Large intestine (tissue), 12 donors: Measurements from ENCODE around the gene CSTF2T. TPM values are rescaled to one million over a fixed set of nuclear protein-coding genes. Genes with fewer than 3 reads are reported as not detected.

Experiments
- DNase-seq, 2 donors: peaks; one replicate each; pipeline versions ENCODE4 v3.0.0 to v3.0.0-alpha.2; 2013
- H3K27ac ChIP-seq: one replicate; pipeline ENCODE4 v1.5.1; 2013; ENCODE audit warnings: low read length
- H3K27me3 ChIP-seq: 2 replicates; pipeline ENCODE4 v1.6.1; 2013; ENCODE audit warnings: low read length; ENCODE audit not compliant: control insufficient read depth, insufficient read depth
- H3K36me3 ChIP-seq: 2 replicates; pipeline ENCODE4 v1.6.1; 2013; ENCODE audit warnings: low read length; ENCODE audit not compliant: control insufficient read depth, insufficient read depth
- H3K4me1 ChIP-seq: one replicate; pipeline ENCODE4 v1.6.1; 2013; ENCODE audit warnings: low read length; ENCODE audit not compliant: control insufficient read depth, insufficient read depth
- H3K4me3 ChIP-seq: one replicate; pipeline ENCODE4 v1.5.1; 2013; ENCODE audit warnings: low read length
- H3K9me3 ChIP-seq: one replicate; pipeline ENCODE4 v1.6.1; 2013; ENCODE audit warnings: mild to moderate bottlenecking, low read depth, low read length, moderate library complexity; ENCODE audit not compliant: control insufficient read depth
- WGBS: methylation state at CpG from one replicate; pipeline ENCODE4 v1.1.5; 2013; ENCODE audit warnings: low lambda C conversion rate; ENCODE audit not compliant: insufficient coverage; 5-methylcytosine and 5-hydroxymethylcytosine counted together
- long read RNA-seq, 11 donors: transcript quantifications; one replicate each; lab custom pipeline, GENCODE V29; 2026
- polyA plus RNA-seq: library from polyadenylated mRNA; unstranded; fragments of 120-200 nt; gene quantifications from one replicate; pipeline ENCODE4 v1.2.1, GENCODE V29; 2013

Gene CSTF2T
- 24.4 TPM for polyA plus RNA-seq
- long read RNA-seq, donor 1, full-length matches to known transcripts: 18 of 18 reads
- long read RNA-seq, donor 1, partial matches to known transcripts: 0 of 18 reads
- long read RNA-seq, donor 1, other reads (novel, unspliced or antisense): 0 of 18 reads
- long read RNA-seq, donor 2, full-length matches to known transcripts: 45 of 45 reads
- long read RNA-seq, donor 2, partial matches to known transcripts: 0 of 45 reads
- long read RNA-seq, donor 2, other reads (novel, unspliced or antisense): 0 of 45 reads
- long read RNA-seq, donor 3: 0 reads
- long read RNA-seq, donor 4, full-length matches to known transcripts: 1 of 1 reads
- long read RNA-seq, donor 4, partial matches to known transcripts: 0 of 1 reads
- long read RNA-seq, donor 4, other reads (novel, unspliced or antisense): 0 of 1 reads
- long read RNA-seq, donor 5, full-length matches to known transcripts: 29 of 29 reads
- long read RNA-seq, donor 5, partial matches to known transcripts: 0 of 29 reads
- long read RNA-seq, donor 5, other reads (novel, unspliced or antisense): 0 of 29 reads
- long read RNA-seq, donor 6, full-length matches to known transcripts: 46 of 46 reads
- long read RNA-seq, donor 6, partial matches to known transcripts: 0 of 46 reads
- long read RNA-seq, donor 6, other reads (novel, unspliced or antisense): 0 of 46 reads
- long read RNA-seq, donor 7, full-length matches to known transcripts: 26 of 26 reads
- long read RNA-seq, donor 7, partial matches to known transcripts: 0 of 26 reads
- long read RNA-seq, donor 7, other reads (novel, unspliced or antisense): 0 of 26 reads
- long read RNA-seq, donor 8, full-length matches to known transcripts: 40 of 40 reads
- long read RNA-seq, donor 8, partial matches to known transcripts: 0 of 40 reads
- long read RNA-seq, donor 8, other reads (novel, unspliced or antisense): 0 of 40 reads
- long read RNA-seq, donor 9, full-length matches to known transcripts: 40 of 40 reads
- long read RNA-seq, donor 9, partial matches to known transcripts: 0 of 40 reads
- long read RNA-seq, donor 9, other reads (novel, unspliced or antisense): 0 of 40 reads
- long read RNA-seq, donor 10, full-length matches to known transcripts: 40 of 40 reads
- long read RNA-seq, donor 10, partial matches to known transcripts: 0 of 40 reads
- long read RNA-seq, donor 10, other reads (novel, unspliced or antisense): 0 of 40 reads
- long read RNA-seq, donor 11, full-length matches to known transcripts: 26 of 26 reads
- long read RNA-seq, donor 11, partial matches to known transcripts: 0 of 26 reads
- long read RNA-seq, donor 11, other reads (novel, unspliced or antisense): 0 of 26 reads

DNA sequence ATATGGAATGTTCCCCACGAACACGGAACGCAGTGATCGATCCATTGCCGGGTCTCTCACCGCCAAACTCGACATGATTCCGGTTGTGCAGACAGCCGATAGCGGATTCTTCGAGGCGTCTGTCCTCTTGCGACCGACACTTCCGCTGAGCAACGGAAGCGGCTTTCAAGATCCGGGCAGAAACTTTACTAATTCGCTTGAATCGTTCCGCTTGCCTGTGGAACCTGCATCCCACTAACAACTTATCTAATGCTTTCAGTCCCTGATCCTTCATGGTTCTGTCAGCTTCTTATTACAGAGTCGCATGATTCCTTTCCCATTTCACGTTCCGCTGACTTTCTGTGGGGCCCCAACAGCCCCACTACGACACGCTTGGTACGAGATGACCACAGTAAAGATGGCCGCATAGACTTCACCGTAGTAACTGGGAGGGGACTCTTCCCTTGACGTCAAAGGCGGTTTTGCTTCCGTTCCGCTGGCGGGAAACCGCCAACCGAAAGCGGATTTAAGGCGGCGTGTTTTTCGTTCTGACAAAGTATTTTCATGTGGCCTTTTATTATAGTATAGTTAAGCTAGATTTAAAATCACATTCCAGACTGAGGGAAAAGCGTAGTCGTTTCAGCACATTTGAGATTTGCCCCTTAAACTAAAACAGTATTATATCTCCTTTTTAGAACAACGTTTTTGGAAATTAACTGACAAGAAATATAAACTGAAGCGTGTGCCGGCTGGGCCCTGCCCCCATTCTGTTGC, at the start of gene CSTF2T:
Gene CSTF2T (minus strand): TSS at position 121 of the 753 bp plus-strand sequence. CDS start 46 bp downstream, at position 75.
- DNase-seq: peak; percentile 91 to 95
- Histone ChIP-seq H3K4me1 (peaks cover 15% of the 10 kb centered on the region), H3K27ac (peak within 1 kb of the TSS; percentile 90), H3K4me3 (peak within 1 kb of the TSS; percentile 91), H3K9me3 (no peaks in the 10 kb centered on the region), H3K27me3 (no peaks in the 10 kb centered on the region), H3K36me3 (peaks cover 8% of the 10 kb centered on the region)
- WGBS: no CpG with 5 or more reads among the region's 45 CpGs

- no peaks in the 10 kb centered on the region for H3K36me3 ChIP-seq
- no peak for DNase-seq
- H3K27me3 ChIP-seq: no peaks in the 10 kb centered on the region
- no peaks in the 10 kb centered on the region for H3K4me1 ChIP-seq
- H3K9me3 ChIP-seq: no peaks in the 10 kb centered on the region
- no CpG with 5 or more reads among the region's 1 CpG for WGBS
- H3K4me3 ChIP-seq: no peak overlapping the region
- H3K27ac ChIP-seq: no peak overlapping the region
Measured at GRCh38 chr10:51748959-51749358, 49.6 kb upstream of the CSTF2T start.

GRCh38 chr10:51747216-51747615, 47.8 kb upstream of the CSTF2T start:
- no peak overlapping the region for H3K4me3 ChIP-seq
- no peak for DNase-seq
- WGBS: 100% methylated on average over 1 of the region's 1 CpG
- no peaks in the 10 kb centered on the region for H3K36me3 ChIP-seq
- H3K27me3 ChIP-seq: no peaks in the 10 kb centered on the region
- no peaks in the 10 kb centered on the region for H3K4me1 ChIP-seq
- no peaks in the 10 kb centered on the region for H3K9me3 ChIP-seq
- no peak overlapping the region for H3K27ac ChIP-seq

- H3K4me1 ChIP-seq: no peaks in the 10 kb centered on the region
- no peaks in the 10 kb centered on the region for H3K9me3 ChIP-seq
- no peaks in the 10 kb centered on the region for H3K27me3 ChIP-seq
- no peak overlapping the region for H3K27ac ChIP-seq
- no peaks in the 10 kb centered on the region for H3K36me3 ChIP-seq
- no CpG with 5 or more reads among the region's 2 CpGs for WGBS
- no peak for DNase-seq
- no peak overlapping the region for H3K4me3 ChIP-seq
Measured at GRCh38 chr10:51745397-51745796, 46.0 kb upstream of the CSTF2T start.

- no peaks in the 10 kb centered on the region for H3K27me3 ChIP-seq
- WGBS: no CpG with 5 or more reads among the region's 6 CpGs
- H3K9me3 ChIP-seq: no peaks in the 10 kb centered on the region
- no peak for DNase-seq
- H3K4me1 ChIP-seq: no peaks in the 10 kb centered on the region
- H3K36me3 ChIP-seq: no peaks in the 10 kb centered on the region
- no peak overlapping the region for H3K4me3 ChIP-seq
- H3K27ac ChIP-seq: no peak overlapping the region
Measured at GRCh38 chr10:51744235-51745000, 45.0 kb upstream of the CSTF2T start.

DNA sequence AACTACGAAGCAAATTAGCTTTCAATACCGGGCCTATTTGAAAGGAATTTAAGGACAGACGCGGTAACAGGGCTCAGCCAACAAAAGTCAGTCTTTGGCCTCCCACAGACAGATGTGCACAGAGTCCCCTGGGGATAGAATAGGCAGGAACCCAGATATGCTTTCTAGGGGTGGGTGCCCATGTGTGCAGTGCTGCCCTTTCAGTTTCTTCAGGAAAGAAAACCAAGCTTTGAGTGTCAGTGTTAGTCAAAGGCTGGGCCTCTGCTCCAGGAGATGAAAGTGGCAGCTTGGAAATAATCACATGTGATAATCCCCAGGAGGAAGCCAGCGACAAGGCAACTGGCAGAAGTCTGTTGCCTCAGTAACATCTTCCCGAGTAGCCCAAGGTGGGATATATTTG, 43.8 kb upstream of the CSTF2T start:
- no peaks in the 10 kb centered on the region for H3K4me1 ChIP-seq
- peak in 1 of 2 donors; percentile 17 for DNase-seq
- no peak overlapping the region for H3K4me3 ChIP-seq
- no peaks in the 10 kb centered on the region for H3K9me3 ChIP-seq
- no peak overlapping the region for H3K27ac ChIP-seq
- H3K36me3 ChIP-seq: no peaks in the 10 kb centered on the region
- no CpG with 5 or more reads among the region's 6 CpGs for WGBS
- H3K27me3 ChIP-seq: no peaks in the 10 kb centered on the region

- H3K36me3 ChIP-seq: no peaks in the 10 kb centered on the region
- H3K4me1 ChIP-seq: peaks cover 5% of the 10 kb centered on the region
- no peak for DNase-seq
- H3K4me3 ChIP-seq: no peak overlapping the region
- H3K27me3 ChIP-seq: no peaks in the 10 kb centered on the region
- H3K9me3 ChIP-seq: no peaks in the 10 kb centered on the region
- 100% methylated on average over 1 of the region's 1 CpG for WGBS
- no peak overlapping the region for H3K27ac ChIP-seq
Measured at GRCh38 chr10:51733057-51733456, 33.7 kb upstream of the CSTF2T start.

- Histone ChIP-seq H3K4me3 (no peak overlapping the region), H3K36me3 (no peaks in the 10 kb centered on the region), H3K27me3 (no peaks in the 10 kb centered on the region), H3K4me1 (peaks cover 5% of the 10 kb centered on the region), H3K9me3 (no peaks in the 10 kb centered on the region), H3K27ac (peak overlapping the region; percentile 14)
- 0% methylated on average over 1 of the region's 7 CpGs for WGBS
- peak; percentile 46 to 80 for DNase-seq
Measured at GRCh38 chr10:51729822-51730555, 30.6 kb upstream of the CSTF2T start.
